ENCODE results near the gene UIMC1. TPM values are rescaled to one million over a fixed set of nuclear protein-coding genes. Genes with fewer than 3 reads are reported as not detected.

The UIMC1 gene
- total RNA-seq, 1 donor from 2014 or later = 42.2 TPM

- TF ChIP-seq POLR2A (IDR thresholded peaks at IDR 0.05) (no peak), POLR2AphosphoS5 (IDR thresholded peaks at IDR 0.05; ENCODE audit: insufficient read depth in 1 of 2, low read depth in 1 of 2) (no peak), CTCF (IDR thresholded peaks at IDR 0.05) (no peak)
- DNase-seq (ENCODE audit: extremely low spot score in 2 of 2) = no peak
- H3K4me1 ChIP-seq = no peaks in the 10 kb centered on the region
- H3K27me3 ChIP-seq = no peaks in the 10 kb centered on the region
- peaks cover 0 to 43% of the 10 kb centered on the region in 2 donors for H3K36me3 ChIP-seq
- intact Hi-C loops (cut with DNase I) = no loop called here
- no peak overlapping the region for H3K4me3 ChIP-seq
- no peak overlapping the region for H3K27ac ChIP-seq
- no peaks in the 10 kb centered on the region for H3K9me3 ChIP-seq
These were observed 37.4 kb upstream of the UIMC1 start for GRCh38 chr5:177043958-177044357.

DNA sequence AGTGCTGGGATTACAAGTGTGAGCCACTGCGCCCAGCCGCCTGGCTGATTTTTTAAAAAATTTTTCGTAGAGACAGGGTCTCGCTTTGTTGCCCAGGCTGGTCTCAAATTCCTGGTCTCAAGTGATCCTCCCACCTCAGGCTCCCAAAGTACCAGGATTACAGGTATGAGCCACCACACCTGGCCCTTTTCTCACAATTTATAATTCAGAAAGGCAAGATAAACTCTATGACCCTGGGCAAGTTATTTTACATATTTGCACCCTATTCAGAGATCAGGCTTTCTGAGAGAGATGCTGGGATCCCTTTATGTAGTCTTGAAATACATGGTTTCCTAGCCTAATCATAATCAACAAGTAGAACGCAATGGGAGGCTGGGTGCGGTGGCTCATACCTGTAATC, 36.5 kb upstream of the UIMC1 start:
- Histone ChIP-seq H3K36me3 (peaks cover 0 to 35% of the 10 kb centered on the region in 2 donors), H3K4me1 (no peaks in the 10 kb centered on the region), H3K4me3 (no peak overlapping the region), H3K27me3 (no peaks in the 10 kb centered on the region), H3K9me3 (no peaks in the 10 kb centered on the region), H3K27ac (no peak overlapping the region)
- intact Hi-C loops (cut with DNase I) = no loop called here
- DNase-seq (ENCODE audit: extremely low spot score in 2 of 2) = no peak
- TF ChIP-seq POLR2A (IDR thresholded peaks at IDR 0.05) (no peak), POLR2AphosphoS5 (IDR thresholded peaks at IDR 0.05; ENCODE audit: insufficient read depth in 1 of 2, low read depth in 1 of 2) (no peak), CTCF (IDR thresholded peaks at IDR 0.05) (no peak)

- no peak overlapping the region for H3K27ac ChIP-seq
- H3K4me1 ChIP-seq = peaks cover under 1% of the 10 kb centered on the region
- no peak for TF ChIP-seq CTCF (IDR thresholded peaks at IDR 0.05)
- no peak for TF ChIP-seq POLR2A (IDR thresholded peaks at IDR 0.05)
- no peak for TF ChIP-seq POLR2AphosphoS5 (IDR thresholded peaks at IDR 0.05; ENCODE audit: insufficient read depth in 1 of 2, low read depth in 1 of 2)
- no peak for DNase-seq (ENCODE audit: extremely low spot score in 2 of 2)
- H3K27me3 ChIP-seq = no peaks in the 10 kb centered on the region
- intact Hi-C loops (cut with DNase I) = no loop called here
- peaks cover 0 to 30% of the 10 kb centered on the region in 2 donors for H3K36me3 ChIP-seq
- no peak overlapping the region for H3K4me3 ChIP-seq
- H3K9me3 ChIP-seq = no peaks in the 10 kb centered on the region
These were observed 35.4 kb upstream of the UIMC1 start for GRCh38 chr5:177041936-177042335.

DNA sequence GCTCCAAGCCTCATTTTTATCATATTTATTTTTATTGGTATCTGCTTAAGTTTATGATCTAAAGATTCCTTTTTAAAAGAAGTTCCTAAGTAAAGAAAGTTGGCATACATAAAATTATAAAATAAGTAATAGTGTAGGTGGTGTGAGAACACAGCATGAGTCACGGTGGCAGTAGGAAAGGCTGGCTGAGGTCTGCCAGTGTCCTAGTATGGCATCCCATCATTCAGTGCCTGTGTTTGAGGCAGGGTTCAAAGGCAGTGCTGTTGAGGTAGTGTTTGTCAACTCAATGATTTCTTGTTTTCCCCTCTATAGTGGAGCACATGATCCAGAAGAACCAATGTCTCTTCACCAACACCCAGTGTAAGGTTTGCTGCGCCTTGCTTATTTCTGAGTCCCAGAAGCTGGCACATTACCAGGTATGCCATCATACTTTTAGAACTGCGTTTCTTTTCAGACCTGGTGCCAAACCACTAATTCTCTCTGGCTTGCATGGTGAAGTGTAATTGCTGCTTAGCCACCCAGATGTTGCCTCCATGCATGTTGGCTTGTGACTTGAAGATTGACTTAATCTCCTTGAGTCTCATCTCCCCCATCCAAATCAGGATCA, 34.3 kb upstream of the UIMC1 start:
- peaks cover 11% of the 10 kb centered on the region for H3K4me1 ChIP-seq
- H3K27me3 ChIP-seq = no peaks in the 10 kb centered on the region
- H3K9me3 ChIP-seq = no peaks in the 10 kb centered on the region
- peaks cover 0 to 30% of the 10 kb centered on the region in 2 donors for H3K36me3 ChIP-seq
- intact Hi-C loops (cut with DNase I) = no loop called here
- no peak overlapping the region for H3K27ac ChIP-seq
- H3K4me3 ChIP-seq = no peak overlapping the region
- DNase-seq (ENCODE audit: extremely low spot score in 2 of 2) = no peak
- no peak for TF ChIP-seq POLR2A (IDR thresholded peaks at IDR 0.05)
- TF ChIP-seq CTCF (IDR thresholded peaks at IDR 0.05) = no peak
- TF ChIP-seq POLR2AphosphoS5 (IDR thresholded peaks at IDR 0.05; ENCODE audit: insufficient read depth in 1 of 2, low read depth in 1 of 2) = no peak

DNA sequence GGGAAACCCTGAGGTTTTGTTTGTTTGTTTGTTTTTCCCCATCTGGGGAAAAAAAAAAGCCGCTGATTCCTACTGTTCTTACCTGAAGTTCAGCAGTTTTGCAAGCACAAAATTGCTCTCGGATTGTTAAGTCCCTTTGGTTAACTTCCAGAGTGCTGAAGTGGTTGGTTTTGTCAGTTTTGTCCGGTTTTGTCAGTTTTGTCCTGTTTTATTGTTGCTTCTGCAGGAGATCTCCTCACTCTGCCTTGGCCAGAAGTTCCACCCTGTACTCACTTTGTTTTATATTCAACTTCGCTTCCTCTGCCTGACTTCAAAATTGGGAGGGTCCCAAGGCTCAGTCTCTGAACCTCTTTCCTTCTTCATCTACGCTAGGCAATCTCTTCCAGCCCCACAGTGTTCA, 30.3 kb upstream of the UIMC1 start:
- peaks cover 0 to 12% of the 10 kb centered on the region in 2 donors for H3K36me3 ChIP-seq
- no peak for DNase-seq (ENCODE audit: extremely low spot score in 2 of 2)
- H3K27ac ChIP-seq = no peak overlapping the region
- H3K27me3 ChIP-seq = no peaks in the 10 kb centered on the region
- H3K4me1 ChIP-seq = peaks cover 12% of the 10 kb centered on the region
- no peak for TF ChIP-seq POLR2AphosphoS5 (IDR thresholded peaks at IDR 0.05; ENCODE audit: insufficient read depth in 1 of 2, low read depth in 1 of 2)
- TF ChIP-seq POLR2A (IDR thresholded peaks at IDR 0.05) = no peak
- no peak for TF ChIP-seq CTCF (IDR thresholded peaks at IDR 0.05)
- no peaks in the 10 kb centered on the region for H3K9me3 ChIP-seq
- intact Hi-C loops (cut with DNase I) = no loop called here
- no peak overlapping the region for H3K4me3 ChIP-seq

Measured in vagina (tissue), 2 donors.